HepG2 (cell line): Measurements from ENCODE around the gene ZNF764. TPM values are rescaled to one million over a fixed set of nuclear protein-coding genes. Genes with fewer than 3 reads are reported as not detected.

ENCODE experiments used
- IRF1 ChIP-seq: sonication (generic); formaldehyde crosslinking; IDR thresholded peaks from 2 replicates; pipeline ENCODE4 v1.4.0; 2020; ENCODE audit warnings: low read depth, mild to moderate bottlenecking, missing genetic modification reagents
- KDM6A ChIP-seq: IDR thresholded peaks from 2 replicates; pipeline ENCODE4 v1.6.1; 2016; ENCODE audit warnings: low read depth
- MBNL3 ChIP-seq: fragments of 250-450 bp; sonication (Bioruptor Pico); conservative IDR thresholded peaks from 2 replicates; pipeline ENCODE4 v1.8.0; 2022; ENCODE audit warnings: mild to moderate bottlenecking, inconsistent platforms
- MIER3 ChIP-seq: IDR thresholded peaks from 2 replicates; pipeline ENCODE4 v1.6.1; 2016; ENCODE audit warnings: missing compliant biosample characterization, borderline replicate concordance
- MYC ChIP-seq: sonication (generic); formaldehyde crosslinking; IDR thresholded peaks from 2 replicates; pipeline ENCODE4 v1.9.0; 2021; ENCODE audit warnings: missing genetic modification reagents, borderline replicate concordance
- POLR2AphosphoS5 ChIP-seq: IDR thresholded peaks from 2 replicates; pipeline ENCODE4 v1.6.1; 2012; ENCODE audit warnings: low read depth, low read length
- PRDM10 ChIP-seq: sonication (generic); formaldehyde crosslinking; IDR thresholded peaks from 2 replicates; pipeline ENCODE4 v1.4.0; 2020; ENCODE audit warnings: low read depth, missing genetic modification reagents
- REST ChIP-seq, 2 experiments: IDR thresholded peaks; 2 replicates each; pipeline ENCODE4 v1.6.1; 2011 to 2012; ENCODE audit warnings: low read length in 2 of 2, borderline replicate concordance in 1 of 2, low read depth in 1 of 2, mild to moderate bottlenecking in 1 of 2, moderate library complexity in 1 of 2
- ZBTB40 ChIP-seq, 2 experiments: fragments of 450-650 bp in 1 of 2; sonication (generic) in 1 of 2; formaldehyde crosslinking in 1 of 2; IDR thresholded peaks; 2 replicates each; pipeline versions ENCODE4 v1.6.1 to v1.8.0; 2016 to 2022; ENCODE audit warnings: antibody characterized with exemption in 1 of 2, mild to moderate bottlenecking in 1 of 2, missing genetic modification reagents in 1 of 2
- ZNF557 ChIP-seq: sonication (generic); formaldehyde crosslinking; IDR thresholded peaks from 2 replicates; pipeline ENCODE4 v1.4.0; 2020; ENCODE audit warnings: missing genetic modification reagents
- ZNF792 ChIP-seq: IDR thresholded peaks from 2 replicates; pipeline ENCODE4 v1.6.1; 2016
- polyA plus RNA-seq, 8 experiments: library from polyadenylated mRNA; depleted of rRNA in 3 of 8; stranded (reverse) in 7 of 8; unstranded in 1 of 8; fragments of >200 nt; fragmentation: Illumina TruSeq in 4 of 8; extraction: Trizol in 4 of 8; gene quantifications; 2 replicates each; pipeline versions ENCODE4 v1.2.1 to v1.2.3, GENCODE V29; 2011 to 2016; ENCODE audit warnings: low read depth in 4 of 8, missing spikeins in 1 of 8, mixed read lengths in 1 of 8; ENCODE audit not compliant: insufficient read depth in 1 of 8
- total RNA-seq, 5 experiments: library from RNA; depleted of rRNA; stranded (reverse); fragments of >200 nt; fragmentation: Illumina TruSeq; extraction: Trizol; gene quantifications; 2 replicates each; pipeline ENCODE4 v1.2.3, GENCODE V29; 2016; ENCODE audit warnings: low read depth in 1 of 5

ZNF764 gene
- total and polyA plus RNA-seq, 2 of the 13 experiments (the other 11 are each of a cell fraction or from before 2014, with no cell fraction given), result 4.1 to 9.1 TPM

- TF ChIP-seq ZBTB40 (IDR thresholded peaks at IDR 0.05) (no peak), ZBTB40 (CRISPR knock-in tag; IDR thresholded peaks at IDR 0.05) (no peak), ZNF792 (CRISPR knock-in tag) (no peak), KDM6A (CRISPR knock-in tag) (no peak), PRDM10 (CRISPR knock-in tag) (no peak), ZNF557 (CRISPR knock-in tag) (no peak), REST (IDR thresholded peaks at IDR 0.05; ENCODE audit: borderline replicate concordance in 1 of 2, low read depth in 1 of 2, low read length in 2 of 2) (peak; percentile 37 to 87), MBNL3 (CRISPR knock-in tag) (no peak), MYC (no peak), POLR2AphosphoS5 (peak; percentile 47; the same call in 1 of the 2 replicates), MIER3 (CRISPR knock-in tag) (no peak), IRF1 (CRISPR knock-in tag) (no peak)
Measured at GRCh38 chr16:30526137-30526822, 31.9 kb downstream of the ZNF764 start, which contains the start of gene ZNF768 (continued).
